Measurements from ENCODE around the gene POLG2.
"Not testable (repeated sequence)": the region's sequence is repeated elsewhere in the genome, so short reads cannot be mapped to it uniquely, and the experiment has no call there.

POLG2 gene

GRCh38 chr17:64459818-64460217, 37.0 kb downstream of the POLG2 start:
- 100% methylated on average over 3 of the region's 7 CpGs for WGBS (ENCODE audit: insufficient coverage)

GRCh38 chr17:64459284-64459747, 37.5 kb downstream of the POLG2 start:
- Histone ChIP-seq H3K36me3 (ENCODE audit: control insufficient read depth in 4 of 4, insufficient read depth in 4 of 4, low read length in 3 of 4) (peaks cover 0 to 17% (median 1%) of the 10 kb centered on the region in 4 experiments), H3K27ac (ENCODE audit: insufficient read depth in 1 of 2, low read depth in 1 of 2, low read length in 2 of 2, poor library complexity in 1 of 2, severe bottlenecking in 2 of 2) (no peak overlapping the region), H3K27me3 (replicated peaks in 2 of 5; ENCODE audit: control insufficient read depth in 4 of 5, insufficient read depth in 5 of 5, low read length in 4 of 5) (no peaks in the 10 kb centered on the region), H3K9me3 (ENCODE audit: control extremely low read depth in 1 of 5, control insufficient read depth in 4 of 5, insufficient read depth in 2 of 5, low read depth in 1 of 5, low read length in 4 of 5) (no peaks in the 10 kb centered on the region), H3K4me1 (ENCODE audit: control extremely low read depth in 1 of 4, control insufficient read depth in 4 of 4, insufficient read depth in 4 of 4, low read length in 3 of 4) (peaks cover 0 to 16% (median 4%) of the 10 kb centered on the region in 4 experiments), H3K4me3 (ENCODE audit: control insufficient read depth in 1 of 7, extremely low read depth in 1 of 7, insufficient read depth in 4 of 7, low read depth in 2 of 7, low read length in 6 of 7) (no peak overlapping the region)
- DNase-seq, result no peak
- ChIA-PET POLR2A (no interaction called here), CTCF (interaction anchor here (1.5 to 4.0 kb wide), 2 partner anchors 10 to 39 kb away, joined by 3 to 28 read pairs; partner anchors contain the start of gene MILR1)
- 98% methylated on average over 5 of the region's 6 CpGs for WGBS (ENCODE audit: insufficient coverage)

More at GRCh38 chr17:64459818-64460217, 37.0 kb downstream of the POLG2 start:
- H3K9me3 ChIP-seq (ENCODE audit: control extremely low read depth in 1 of 5, control insufficient read depth in 4 of 5, insufficient read depth in 2 of 5, low read depth in 1 of 5, low read length in 4 of 5); H3K27ac ChIP-seq (ENCODE audit: insufficient read depth in 1 of 2, low read depth in 1 of 2, low read length in 2 of 2, poor library complexity in 1 of 2, severe bottlenecking in 2 of 2); DNase-seq; H3K27me3 ChIP-seq (replicated peaks in 2 of 5; ENCODE audit: control insufficient read depth in 4 of 5, insufficient read depth in 5 of 5, low read length in 4 of 5); H3K4me3 ChIP-seq (ENCODE audit: control insufficient read depth in 1 of 7, extremely low read depth in 1 of 7, insufficient read depth in 4 of 7, low read depth in 2 of 7, low read length in 6 of 7); POLR2A ChIA-PET: not testable (repeated sequence)
- CTCF ChIA-PET, result interaction anchor here (1.5 kb wide), 1 partner anchor 10 kb away, joined by 3 read pairs; the partner anchor contains the start of gene MILR1
- Histone ChIP-seq H3K4me1 (ENCODE audit: control extremely low read depth in 1 of 4, control insufficient read depth in 4 of 4, insufficient read depth in 4 of 4, low read length in 3 of 4) (peaks cover 0 to 16% (median 4%) of the 10 kb centered on the region in 4 experiments), H3K36me3 (ENCODE audit: control insufficient read depth in 4 of 4, insufficient read depth in 4 of 4, low read length in 3 of 4) (peaks cover 0 to 17% (median 1%) of the 10 kb centered on the region in 4 experiments)

- H3K9me3 ChIP-seq (ENCODE audit: control extremely low read depth in 1 of 5, control insufficient read depth in 4 of 5, insufficient read depth in 2 of 5, low read depth in 1 of 5, low read length in 4 of 5), result no peaks in the 10 kb centered on the region
- ChIA-PET POLR2A (no interaction called here), CTCF (interaction anchor here (4.0 kb wide), 1 partner anchor 38 kb away, joined by 28 read pairs; no protein-coding TSS in a partner anchor)
- no peak overlapping the region for H3K27ac ChIP-seq (ENCODE audit: insufficient read depth in 1 of 2, low read depth in 1 of 2, low read length in 2 of 2, poor library complexity in 1 of 2, severe bottlenecking in 2 of 2)
- 97% methylated on average over 7 of the region's 8 CpGs for WGBS (ENCODE audit: insufficient coverage)
- DNase-seq, result no peak
- H3K27me3 ChIP-seq (replicated peaks in 2 of 5; ENCODE audit: control insufficient read depth in 4 of 5, insufficient read depth in 5 of 5, low read length in 4 of 5), result no peaks in the 10 kb centered on the region
- peaks cover 0 to 17% (median 1%) of the 10 kb centered on the region in 4 experiments for H3K36me3 ChIP-seq (ENCODE audit: control insufficient read depth in 4 of 4, insufficient read depth in 4 of 4, low read length in 3 of 4)
- H3K4me1 ChIP-seq (ENCODE audit: control extremely low read depth in 1 of 4, control insufficient read depth in 4 of 4, insufficient read depth in 4 of 4, low read length in 3 of 4), result peaks cover 0 to 16% (median 4%) of the 10 kb centered on the region in 4 experiments
- no peak overlapping the region for H3K4me3 ChIP-seq (ENCODE audit: control insufficient read depth in 1 of 7, extremely low read depth in 1 of 7, insufficient read depth in 4 of 7, low read depth in 2 of 7, low read length in 6 of 7)
Measured at GRCh38 chr17:64458756-64459155, 38.1 kb downstream of the POLG2 start.

GRCh38 chr17:64457156-64457555, 39.7 kb downstream of the POLG2 start:
- Histone ChIP-seq H3K36me3 (ENCODE audit: control insufficient read depth in 4 of 4, insufficient read depth in 4 of 4, low read length in 3 of 4) (peaks cover 0 to 17% (median 1%) of the 10 kb centered on the region in 4 experiments), H3K27ac (ENCODE audit: insufficient read depth in 1 of 2, low read depth in 1 of 2, low read length in 2 of 2, poor library complexity in 1 of 2, severe bottlenecking in 2 of 2) (no peak overlapping the region), H3K27me3 (replicated peaks in 2 of 5; ENCODE audit: control insufficient read depth in 4 of 5, insufficient read depth in 5 of 5, low read length in 4 of 5) (no peaks in the 10 kb centered on the region), H3K4me1 (ENCODE audit: control extremely low read depth in 1 of 4, control insufficient read depth in 4 of 4, insufficient read depth in 4 of 4, low read length in 3 of 4) (peaks cover 0 to 16% (median 8%) of the 10 kb centered on the region in 4 experiments), H3K4me3 (ENCODE audit: control insufficient read depth in 1 of 7, extremely low read depth in 1 of 7, insufficient read depth in 4 of 7, low read depth in 2 of 7, low read length in 6 of 7) (no peak overlapping the region), H3K9me3 (ENCODE audit: control extremely low read depth in 1 of 5, control insufficient read depth in 4 of 5, insufficient read depth in 2 of 5, low read depth in 1 of 5, low read length in 4 of 5) (no peaks in the 10 kb centered on the region)
- ChIA-PET POLR2A (no interaction called here), CTCF (interaction anchor here (1.2 to 4.0 kb wide), 3 partner anchors 25 to 36 kb away, joined by 3 to 28 read pairs (median 4); no protein-coding TSS in a partner anchor)
- DNase-seq, result no peak
- 67% methylated on average over 5 of the region's 7 CpGs for WGBS (ENCODE audit: insufficient coverage)

GRCh38 chr17:64455993-64456885, 40.6 kb downstream of the POLG2 start:
- 73% methylated on average over 6 of the region's 8 CpGs for WGBS (ENCODE audit: insufficient coverage)
- no peak overlapping the region for H3K27ac ChIP-seq (ENCODE audit: insufficient read depth in 1 of 2, low read depth in 1 of 2, low read length in 2 of 2, poor library complexity in 1 of 2, severe bottlenecking in 2 of 2)
- H3K4me1 ChIP-seq (ENCODE audit: control extremely low read depth in 1 of 4, control insufficient read depth in 4 of 4, insufficient read depth in 4 of 4, low read length in 3 of 4), result peaks cover 0 to 17% (median 9%) of the 10 kb centered on the region in 4 experiments
- H3K36me3 ChIP-seq (ENCODE audit: control insufficient read depth in 4 of 4, insufficient read depth in 4 of 4, low read length in 3 of 4), result peaks cover 0 to 17% (median 1%) of the 10 kb centered on the region in 4 experiments
- CTCF ChIA-PET, result interaction anchor here (0.6 to 4.0 kb wide), 6 partner anchors 14 to 36 kb away, joined by 3 to 28 read pairs (median 4); no protein-coding TSS in a partner anchor
- peak in 2 of 3 donors; percentile 50 to 67 for DNase-seq
- H3K27me3 ChIP-seq (replicated peaks in 2 of 5; ENCODE audit: control insufficient read depth in 4 of 5, insufficient read depth in 5 of 5, low read length in 4 of 5), result no peaks in the 10 kb centered on the region
- POLR2A ChIA-PET, result no interaction called here
- no peak overlapping the region for H3K4me3 ChIP-seq (ENCODE audit: control insufficient read depth in 1 of 7, extremely low read depth in 1 of 7, insufficient read depth in 4 of 7, low read depth in 2 of 7, low read length in 6 of 7)
- H3K9me3 ChIP-seq (ENCODE audit: control extremely low read depth in 1 of 5, control insufficient read depth in 4 of 5, insufficient read depth in 2 of 5, low read depth in 1 of 5, low read length in 4 of 5), result no peaks in the 10 kb centered on the region

GRCh38 chr17:64449545-64449944, 47.3 kb downstream of the POLG2 start:
- no peaks in the 10 kb centered on the region for H3K27me3 ChIP-seq (replicated peaks in 2 of 5; ENCODE audit: control insufficient read depth in 4 of 5, insufficient read depth in 5 of 5, low read length in 4 of 5)
- H3K4me1 ChIP-seq (ENCODE audit: control extremely low read depth in 1 of 4, control insufficient read depth in 4 of 4, insufficient read depth in 4 of 4, low read length in 3 of 4), result peaks cover 11 to 47% (median 38%) of the 10 kb centered on the region in 4 experiments
- no peaks in the 10 kb centered on the region for H3K9me3 ChIP-seq (ENCODE audit: control extremely low read depth in 1 of 5, control insufficient read depth in 4 of 5, insufficient read depth in 2 of 5, low read depth in 1 of 5, low read length in 4 of 5)
- ChIA-PET CTCF (interaction anchor here (0.6 to 3.0 kb wide), 6 partner anchors 11 to 89 kb away, joined by 3 to 13 read pairs (median 3); no protein-coding TSS in a partner anchor), POLR2A (interaction anchor here (0.6 to 1.1 kb wide), 2 partner anchors 47 to 343 kb away, joined by 3 to 4 read pairs; partner anchors contain the start of gene POLG2)
- H3K4me3 ChIP-seq (ENCODE audit: control insufficient read depth in 1 of 7, extremely low read depth in 1 of 7, insufficient read depth in 4 of 7, low read depth in 2 of 7, low read length in 6 of 7), result peak overlapping the region in 5 of 7 experiments; percentile 11 to 66 (median 45)
- H3K27ac ChIP-seq (ENCODE audit: insufficient read depth in 1 of 2, low read depth in 1 of 2, low read length in 2 of 2, poor library complexity in 1 of 2, severe bottlenecking in 2 of 2), result peak overlapping the region; percentile 35 to 79
- peak; percentile 9 to 61 (median 58) for DNase-seq
- H3K36me3 ChIP-seq (ENCODE audit: control insufficient read depth in 4 of 4, insufficient read depth in 4 of 4, low read length in 3 of 4), result no peaks in the 10 kb centered on the region
- WGBS (ENCODE audit: insufficient coverage), result 50% methylated on average over 2 of the region's 3 CpGs
